DMS114 treated with DMSO at 0.1 percent for 48 hours (cell line): ENCODE measurements around the gene PROZ.

ENCODE experiments used
- DNase-seq: peaks from one replicate; lab custom pipeline; 2025; ENCODE audit not compliant: unreplicated experiment; lab: John Stamatoyannopoulos, UW

Gene PROZ

DNA sequence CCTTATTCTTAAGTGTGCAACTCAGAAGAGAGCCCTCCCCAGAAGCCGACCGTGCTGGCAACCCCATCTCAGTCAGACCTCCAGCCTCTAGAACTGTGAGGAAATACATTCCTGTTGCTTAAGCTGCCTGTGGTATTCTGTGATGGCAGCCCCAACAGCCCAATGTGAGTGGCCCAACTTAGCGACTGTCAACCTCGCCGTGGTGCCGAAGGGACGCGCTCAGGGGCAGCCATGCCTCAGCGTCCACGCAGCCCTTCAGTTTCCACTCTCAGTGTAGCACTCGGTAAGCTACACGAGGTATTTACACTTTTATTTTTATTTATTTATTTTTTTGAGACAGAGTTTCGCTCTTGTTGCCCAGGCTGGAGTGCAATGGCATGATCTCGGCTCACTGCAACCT lies 18.4 kb downstream of the PROZ start:
- no peak for DNase-seq

DNA sequence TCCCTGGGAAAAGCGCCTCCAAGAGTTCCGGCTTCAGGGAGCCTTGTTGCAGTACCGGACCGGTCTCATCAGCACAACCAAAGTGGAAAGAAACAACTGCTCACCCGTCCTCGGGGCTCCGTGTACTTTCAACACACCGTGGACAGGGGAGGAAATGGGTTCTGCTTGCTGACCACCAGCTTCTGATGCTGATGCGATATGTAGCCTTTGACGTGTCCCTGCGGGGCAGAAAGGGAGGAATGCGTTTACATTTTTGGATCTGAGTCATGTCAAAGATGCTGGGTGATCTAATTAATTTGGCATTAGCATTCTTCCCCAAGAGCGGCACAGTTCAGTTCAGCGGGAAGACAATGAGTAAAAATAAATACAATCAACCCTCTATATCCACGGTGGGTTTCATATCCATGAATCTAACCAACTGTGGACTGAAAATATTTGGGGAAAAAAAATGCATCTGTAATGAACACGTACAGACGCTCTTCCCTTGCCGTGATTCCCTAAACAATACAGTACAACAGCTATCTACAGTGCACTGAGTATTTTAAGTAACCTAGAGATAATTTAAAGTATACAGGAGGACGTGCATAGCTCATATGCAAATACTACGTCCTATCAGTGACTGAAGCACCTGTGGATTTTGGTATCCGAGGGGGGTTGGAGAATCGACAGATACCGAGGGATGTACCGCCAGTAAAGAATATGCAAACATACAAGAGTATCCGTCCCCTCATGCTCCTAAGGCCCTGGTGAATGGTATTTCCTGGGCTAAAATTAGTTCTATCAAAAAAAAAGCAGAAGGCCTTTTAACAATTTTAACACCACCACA lies 19.8 kb downstream of the PROZ start:
- DNase-seq, result no peak

- DNase-seq, result no peak
These were observed 20.4 kb downstream of the PROZ start for GRCh38 chr13:113178896-113179167.

GRCh38 chr13:113179374-113180230 lies 21.2 kb downstream of the PROZ start:
- DNase-seq, result no peak

- DNase-seq, result no peak
These were observed 23.6 kb downstream of the PROZ start for GRCh38 chr13:113182046-113182445.

GRCh38 chr13:113183450-113184129 lies 25.1 kb downstream of the PROZ start:
- no peak for DNase-seq

DNA sequence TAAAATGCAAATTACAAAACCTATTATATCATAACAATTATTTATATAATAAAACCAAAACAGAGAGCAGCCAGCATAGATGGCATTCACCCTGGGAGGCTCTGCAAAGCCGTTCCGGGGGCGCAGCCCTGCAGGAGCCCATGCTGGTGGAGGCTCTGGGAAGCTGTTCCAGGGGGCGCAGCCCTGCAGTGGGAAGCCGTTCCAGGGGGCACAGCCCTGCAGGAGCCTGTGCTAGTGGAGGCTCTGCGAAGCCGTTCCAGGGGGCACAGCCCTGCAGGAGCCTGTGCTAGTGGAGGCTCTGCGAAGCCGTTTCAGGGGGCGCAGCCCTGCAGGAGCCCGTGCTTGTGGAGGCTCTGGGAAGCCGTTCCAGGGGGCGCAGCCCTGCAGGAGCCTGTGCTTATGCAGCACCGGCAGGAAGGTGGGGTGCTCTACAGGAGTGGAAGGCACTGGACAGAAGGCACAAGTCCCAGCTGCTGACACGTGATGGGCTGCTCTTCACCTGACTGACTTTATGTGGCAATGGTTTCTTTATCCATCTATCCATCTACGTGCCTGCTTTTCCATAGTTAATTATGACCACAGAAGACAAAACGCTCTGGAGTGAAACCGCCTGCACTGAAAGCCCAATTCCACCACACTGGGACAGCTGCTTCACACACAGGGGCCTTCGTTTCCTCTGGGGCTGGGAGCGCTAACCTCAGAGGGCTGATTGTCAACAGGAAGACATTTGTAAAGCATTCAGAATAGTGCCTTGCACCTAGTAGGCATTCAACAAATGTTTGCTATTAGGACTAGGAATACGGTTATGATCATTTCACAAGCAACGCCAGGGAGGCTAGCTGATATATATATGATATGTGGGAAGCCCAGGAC lies 26.4 kb downstream of the PROZ start:
- DNase-seq, result no peak

- no peak for DNase-seq
These were observed 27.8 kb downstream of the PROZ start for GRCh38 chr13:113186061-113186900.

DNA sequence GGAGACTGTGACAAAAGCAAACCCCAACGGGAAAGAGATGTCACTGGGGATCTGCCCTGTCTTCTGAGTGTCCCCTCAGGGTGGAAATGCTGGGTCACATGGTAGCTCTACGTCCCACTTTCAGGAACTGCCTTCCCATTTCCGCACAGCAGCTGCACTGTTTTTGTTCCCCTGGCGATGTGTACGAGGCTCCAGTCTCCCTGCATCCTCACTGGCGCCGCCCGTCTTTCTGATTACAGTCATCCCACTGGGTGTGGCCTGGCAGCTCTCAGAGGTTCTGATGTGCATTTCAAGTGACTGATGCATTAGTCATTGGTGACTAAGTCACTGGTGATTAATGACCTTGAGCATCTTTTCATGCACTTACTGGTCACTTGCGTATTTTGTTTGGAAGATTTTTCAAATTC lies 28.8 kb downstream of the PROZ start:
- no peak for DNase-seq

GRCh38 chr13:113187883-113188665 lies 29.6 kb downstream of the PROZ start:
- DNase-seq, result no peak

DNA sequence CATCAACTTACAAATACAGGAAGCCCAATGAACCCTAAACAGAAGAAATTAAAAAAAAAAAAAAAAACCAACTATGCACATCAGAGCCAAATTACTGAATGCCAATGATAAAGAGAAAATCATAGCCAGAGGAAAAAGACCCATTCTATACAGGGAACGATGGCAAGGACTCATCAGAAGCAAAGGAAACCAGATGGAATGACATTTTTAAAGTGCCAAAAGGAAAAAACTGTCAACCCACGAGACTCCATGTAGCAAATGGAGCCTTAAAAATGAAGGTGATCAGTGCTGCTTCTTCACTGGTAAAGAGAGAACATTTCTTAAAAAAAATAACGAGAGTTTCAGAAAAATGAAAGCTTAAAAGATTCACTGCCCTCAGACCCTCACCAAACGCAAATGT lies 31.7 kb downstream of the PROZ start:
- no peak for DNase-seq

DNA sequence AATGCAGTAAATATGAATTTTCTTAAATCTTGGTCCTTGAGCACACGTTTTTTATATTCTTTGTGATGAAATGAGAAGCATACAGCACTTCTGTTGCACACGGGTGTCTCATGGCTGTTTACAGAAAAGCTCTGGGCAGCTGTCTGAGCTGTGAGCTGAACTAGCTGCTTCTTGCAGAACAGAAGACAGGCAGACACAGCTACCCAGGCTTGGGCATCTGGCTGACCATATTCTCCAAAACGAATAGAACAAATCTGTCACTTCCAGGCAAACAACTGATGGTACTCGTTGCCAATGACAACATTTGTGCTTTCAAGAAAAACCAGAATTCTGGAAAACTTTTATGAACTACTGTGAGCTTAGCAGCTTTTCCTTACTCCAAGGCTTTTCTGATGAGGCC lies 33.8 kb downstream of the PROZ start:
- DNase-seq, result no peak

DNA sequence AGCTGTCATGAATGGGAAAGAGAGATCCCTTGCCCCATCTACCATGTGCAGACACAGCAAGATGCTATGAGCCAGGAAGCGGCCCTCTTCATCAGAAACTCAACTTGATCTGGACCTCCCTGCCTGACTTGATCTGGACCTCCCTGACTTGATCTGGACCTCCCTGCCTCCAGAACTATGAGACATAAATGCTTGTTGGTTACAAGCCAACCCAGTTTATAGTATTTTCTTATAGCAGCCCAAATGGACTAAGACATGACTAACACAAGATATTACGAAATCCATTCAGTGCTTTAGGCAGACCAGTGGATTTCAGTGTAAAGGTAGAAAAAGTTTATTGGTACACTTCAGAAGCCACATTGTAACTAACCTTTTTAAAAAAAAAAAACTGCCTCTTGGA lies 34.5 kb downstream of the PROZ start:
- no peak for DNase-seq

GRCh38 chr13:113195360-113195759 lies 36.9 kb downstream of the PROZ start:
- DNase-seq, result no peak

DNA sequence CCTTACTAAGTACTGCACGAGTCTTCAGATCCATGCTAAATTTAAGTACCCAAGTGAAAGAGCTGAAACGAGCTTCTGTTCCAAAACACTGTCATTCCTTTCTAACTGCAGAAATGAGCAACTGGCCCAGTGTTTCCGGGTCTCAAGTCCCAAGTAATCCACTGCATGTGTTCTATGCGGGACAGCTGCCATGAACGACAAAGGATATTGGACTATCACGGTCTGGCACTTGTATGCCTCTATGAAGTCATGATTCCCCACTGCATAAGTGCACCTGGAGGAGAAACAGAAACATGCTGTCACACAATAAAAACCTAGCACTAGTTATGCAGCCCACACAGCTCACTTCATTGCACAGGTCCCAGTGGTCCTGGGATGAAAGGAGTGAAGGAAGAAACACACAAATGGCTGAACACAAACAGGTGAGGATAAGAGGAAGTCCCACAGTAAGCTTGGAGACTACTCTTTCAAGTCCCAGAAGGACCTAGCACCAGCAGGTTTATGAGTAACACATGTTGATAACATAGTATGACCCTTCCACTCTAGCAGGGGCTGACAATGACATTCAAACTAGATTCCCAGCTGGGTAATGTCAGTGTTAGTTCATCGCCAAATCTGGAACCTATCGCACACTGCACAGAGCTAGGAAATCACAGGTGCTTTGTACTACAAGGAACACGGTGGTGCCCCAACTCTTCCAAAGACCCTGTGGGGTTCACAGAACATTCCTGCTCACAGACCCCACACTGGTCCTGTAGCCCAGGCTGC lies 38.7 kb downstream of the PROZ start:
- DNase-seq, result no peak

GRCh38 chr13:113201815-113202214 lies 43.4 kb downstream of the PROZ start:
- DNase-seq, result no peak

DNA sequence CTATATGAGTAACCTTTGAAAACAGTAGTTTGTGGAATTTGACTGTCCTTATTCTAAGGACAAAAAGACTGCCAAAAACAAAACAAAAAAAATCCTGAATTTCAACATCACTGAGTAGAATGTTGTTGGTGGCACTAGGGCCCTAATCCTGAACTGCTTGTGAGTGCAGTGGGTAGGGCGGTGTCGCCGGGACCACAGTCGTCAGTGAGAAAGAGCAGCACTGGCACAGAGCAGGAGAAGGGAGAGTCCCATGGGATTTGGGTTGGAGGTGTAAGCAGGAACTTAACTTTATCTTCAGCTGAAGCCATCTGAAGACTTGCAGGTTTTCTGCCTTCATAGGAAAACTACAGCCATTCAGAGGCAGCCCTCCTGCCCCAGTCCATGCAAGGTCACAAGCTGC lies 44.5 kb downstream of the PROZ start:
- DNase-seq, result no peak

GRCh38 chr13:113203507-113204377 lies 45.3 kb downstream of the PROZ start:
- DNase-seq, result no peak
